HG02852 (cell line): ENCODE results near the gene ZCCHC9.
"Not testable (repeated sequence)": the region's sequence is repeated elsewhere in the genome, so short reads cannot be mapped to it uniquely, and the experiment has no call there.

Experiments
- ATAC-seq: cut with Tn5 transposase; IDR thresholded peaks from one replicate; pipeline ENCODE4 v1.9.1; 2021; ENCODE audit warnings: mild to moderate bottlenecking, moderate library complexity; ENCODE audit not compliant: unreplicated experiment

Gene ZCCHC9

GRCh38 chr5:81303563-81303962 is 2.2 kb downstream of the ZCCHC9 start:
- ATAC-seq = no peak

- no peak for ATAC-seq
These were observed 4.4 kb downstream of the ZCCHC9 start for GRCh38 chr5:81305785-81306184.

GRCh38 chr5:81308836-81309235 is 7.4 kb downstream of the ZCCHC9 start:
- ATAC-seq = no peak

GRCh38 chr5:81310402-81311063 is 9.1 kb downstream of the ZCCHC9 start:
- ATAC-seq = no peak

- ATAC-seq = no peak
These were observed 11.9 kb downstream of the ZCCHC9 start for GRCh38 chr5:81313278-81313677.

- no peak for ATAC-seq
These were observed 12.3 kb downstream of the ZCCHC9 start for GRCh38 chr5:81313686-81314085.

GRCh38 chr5:81314581-81314980 is 13.2 kb downstream of the ZCCHC9 start:
- no peak for ATAC-seq

GRCh38 chr5:81315336-81315735 is 13.9 kb downstream of the ZCCHC9 start:
- no peak for ATAC-seq

GRCh38 chr5:81315830-81316229 is 14.4 kb downstream of the ZCCHC9 start:
- ATAC-seq = no peak

GRCh38 chr5:81316571-81316970 is 15.2 kb downstream of the ZCCHC9 start:
- no peak for ATAC-seq

GRCh38 chr5:81317536-81317935 is 16.1 kb downstream of the ZCCHC9 start:
- no peak for ATAC-seq

GRCh38 chr5:81326554-81326953 is 25.2 kb downstream of the ZCCHC9 start:
- ATAC-seq = no peak

GRCh38 chr5:81334304-81335061 is 33.1 kb downstream of the ZCCHC9 start:
- no peak for ATAC-seq

- ATAC-seq = no peak
These were observed 34.6 kb downstream of the ZCCHC9 start for GRCh38 chr5:81335946-81336345.

- no peak for ATAC-seq
These were observed 35.2 kb downstream of the ZCCHC9 start for GRCh38 chr5:81336556-81336955.

- no peak for ATAC-seq
These were observed 36.4 kb downstream of the ZCCHC9 start for GRCh38 chr5:81337803-81338202.

- not testable (repeated sequence) for ATAC-seq
These were observed 36.8 kb downstream of the ZCCHC9 start for GRCh38 chr5:81338213-81338612.

GRCh38 chr5:81344736-81345135 is 43.3 kb downstream of the ZCCHC9 start:
- no peak for ATAC-seq

GRCh38 chr5:81345411-81346003 is 44.1 kb downstream of the ZCCHC9 start:
- no peak for ATAC-seq

- no peak for ATAC-seq
These were observed 47.8 kb downstream of the ZCCHC9 start for GRCh38 chr5:81349161-81349560.

GRCh38 chr5:81350507-81350906 is 49.1 kb downstream of the ZCCHC9 start:
- no peak for ATAC-seq

- no peak for ATAC-seq
These were observed 51.8 kb downstream of the ZCCHC9 start for GRCh38 chr5:81353189-81353588.
